ENCODE measurements around the gene SHQ1.

GRCh38 chr3:72816862-72817355, 31.3 kb downstream of the SHQ1 start:
- no peak for TF ChIP-seq CTCF (IDR thresholded peaks at IDR 0.05)
- TF ChIP-seq POLR2A (IDR thresholded peaks at IDR 0.05) = no peak

Measured in heart left ventricle (tissue), 13 donors.